Uterus (tissue), 4 donors: ENCODE data around the gene EXTL2. TPM values are rescaled to one million over a fixed set of nuclear protein-coding genes. Genes with fewer than 3 reads are reported as not detected.
"Not testable (repeated sequence)": the region's sequence is repeated elsewhere in the genome, so short reads cannot be mapped to it uniquely, and the experiment has no call there.

ENCODE experiments used
- DNase-seq, 2 donors: peaks; one replicate each; pipeline ENCODE4 v3.0.0-alpha.2; 2019 to 2020
- H3K27ac ChIP-seq, 2 donors: fragments of 200-600 bp; sonication (generic); 1 replicate in 1 of 2; 2 replicates in 1 of 2; pipeline ENCODE4 v1.5.1; 2016 to 2018
- H3K27me3 ChIP-seq, 2 donors: fragments of 200-600 bp; sonication (generic); one replicate each; pipeline ENCODE4 v1.5.1; 2018 to 2019; ENCODE audit warnings: control low read depth in 1 of 2
- H3K36me3 ChIP-seq, 2 donors: fragments of 200-600 bp; sonication (generic); one replicate each; pipeline ENCODE4 v1.5.1; 2019; ENCODE audit warnings: control low read depth in 1 of 2
- H3K4me1 ChIP-seq, 2 donors: fragments of 200-600 bp; sonication (generic); one replicate each; pipeline ENCODE4 v1.5.1; 2018 to 2019; ENCODE audit warnings: control low read depth in 1 of 2
- H3K4me3 ChIP-seq, 2 donors: fragments of 200-600 bp; sonication (generic); 1 replicate in 1 of 2; 2 replicates in 1 of 2; pipeline ENCODE4 v1.5.1; 2018 to 2019; ENCODE audit warnings: mild to moderate bottlenecking in 1 of 2
- H3K9me3 ChIP-seq, 2 donors: fragments of 200-600 bp; sonication (generic); one replicate each; pipeline ENCODE4 v1.5.1; 2019; ENCODE audit warnings: control low read depth in 1 of 2
- POLR2A ChIP-seq, 2 donors: fragments of 450-650 bp; IDR thresholded peaks; one replicate each; pipeline ENCODE4 v1.6.1; 2016; ENCODE audit warnings: antibody characterized with exemption in 2 of 2, mild to moderate bottlenecking in 1 of 2, moderate library complexity in 1 of 2
- intact Hi-C: fragments of 100-400 bp; cut with DNase I; formaldehyde crosslinking; loops from one replicate; pipeline ENCODE4 v1.15.1; 2023; ENCODE audit warnings: low total_unique reads
- total RNA-seq, 4 donors: library from RNA; depleted of rRNA in 3 of 4; stranded (reverse); fragments of >200 nt in 3 of 4; gene quantifications; one replicate each; pipeline versions ENCODE4 v1.1.0 to v1.2.4, GENCODE V29; 2014 to 2023
- TF ChIP-seq, protein P1 (sequence below), 4 experiments: fragments of 200-600 bp in 2 of 4; fragments of 450-650 bp in 2 of 4; sonication (generic) in 2 of 4; IDR thresholded peaks; one replicate each; pipeline ENCODE4 v1.5.1; 2016 to 2019; ENCODE audit warnings: antibody characterized with exemption in 4 of 4, mild to moderate bottlenecking in 2 of 4, moderate library complexity in 1 of 4
- donor health status: DM: yes; HTN: yes; CAD: no.

Gene EXTL2
- total RNA-seq, 4 donors from 2014 or later: 6.4 to 63.3 (median 18.9) TPM

DNA sequence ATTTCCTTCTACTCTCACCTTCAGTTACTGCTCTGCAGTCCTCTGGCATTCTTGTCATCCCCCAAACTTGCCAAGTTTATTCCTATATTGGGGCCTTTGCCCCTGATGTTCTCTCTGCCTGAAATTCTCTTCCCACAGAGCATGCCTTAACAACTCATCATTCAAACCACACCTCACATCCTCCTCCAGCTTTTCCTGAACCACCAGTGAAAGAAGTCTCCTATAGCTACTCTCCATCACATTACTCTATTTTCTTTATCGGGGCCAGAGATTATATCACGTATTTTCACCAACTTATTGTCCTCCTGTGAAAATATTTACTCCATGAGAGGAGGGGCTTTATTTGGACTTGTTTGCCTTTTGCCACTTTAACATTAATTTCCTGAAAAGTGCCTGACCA, 32.1 kb downstream of the EXTL2 start:
- no peak overlapping the region for H3K27ac ChIP-seq
- no peak for TF ChIP-seq POLR2A (IDR thresholded peaks at IDR 0.05)
- TF ChIP-seq, protein P1, sequence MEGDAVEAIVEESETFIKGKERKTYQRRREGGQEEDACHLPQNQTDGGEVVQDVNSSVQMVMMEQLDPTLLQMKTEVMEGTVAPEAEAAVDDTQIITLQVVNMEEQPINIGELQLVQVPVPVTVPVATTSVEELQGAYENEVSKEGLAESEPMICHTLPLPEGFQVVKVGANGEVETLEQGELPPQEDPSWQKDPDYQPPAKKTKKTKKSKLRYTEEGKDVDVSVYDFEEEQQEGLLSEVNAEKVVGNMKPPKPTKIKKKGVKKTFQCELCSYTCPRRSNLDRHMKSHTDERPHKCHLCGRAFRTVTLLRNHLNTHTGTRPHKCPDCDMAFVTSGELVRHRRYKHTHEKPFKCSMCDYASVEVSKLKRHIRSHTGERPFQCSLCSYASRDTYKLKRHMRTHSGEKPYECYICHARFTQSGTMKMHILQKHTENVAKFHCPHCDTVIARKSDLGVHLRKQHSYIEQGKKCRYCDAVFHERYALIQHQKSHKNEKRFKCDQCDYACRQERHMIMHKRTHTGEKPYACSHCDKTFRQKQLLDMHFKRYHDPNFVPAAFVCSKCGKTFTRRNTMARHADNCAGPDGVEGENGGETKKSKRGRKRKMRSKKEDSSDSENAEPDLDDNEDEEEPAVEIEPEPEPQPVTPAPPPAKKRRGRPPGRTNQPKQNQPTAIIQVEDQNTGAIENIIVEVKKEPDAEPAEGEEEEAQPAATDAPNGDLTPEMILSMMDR (IDR thresholded peaks at IDR 0.05): no peak
- no peaks in the 10 kb centered on the region for H3K9me3 ChIP-seq
- H3K36me3 ChIP-seq: no peaks in the 10 kb centered on the region
- no peaks in the 10 kb centered on the region for H3K27me3 ChIP-seq
- H3K4me3 ChIP-seq: no peak overlapping the region
- DNase-seq: no peak
- intact Hi-C loops: loop anchor here (10.0 kb wide), 2 partner anchors 258 to 398 kb away; no protein-coding TSS in a partner anchor
- no peaks in the 10 kb centered on the region for H3K4me1 ChIP-seq

DNA sequence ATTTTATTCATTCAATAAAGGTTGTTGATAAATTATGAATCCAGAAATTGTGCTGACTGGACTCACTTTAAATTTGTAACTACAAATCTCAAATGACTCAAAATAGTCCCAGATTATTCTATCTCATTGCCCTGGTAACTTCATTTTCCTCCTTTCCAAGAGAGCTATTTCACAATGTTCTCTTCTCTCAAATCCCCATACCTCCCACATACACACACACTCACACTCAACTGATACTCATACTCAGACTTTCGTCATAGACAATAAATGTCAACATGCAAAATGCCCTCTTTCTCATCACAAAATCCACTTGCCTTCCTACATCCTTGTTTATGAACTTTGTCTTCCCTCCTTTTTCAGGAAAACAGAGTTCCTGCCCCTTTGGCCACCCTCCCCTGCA, 33.3 kb downstream of the EXTL2 start:
- Histone ChIP-seq H3K9me3 (no peaks in the 10 kb centered on the region), H3K36me3 (no peaks in the 10 kb centered on the region), H3K4me1 (no peaks in the 10 kb centered on the region), H3K4me3 (no peak overlapping the region), H3K27me3 (no peaks in the 10 kb centered on the region), H3K27ac (no peak overlapping the region)
- no peak for TF ChIP-seq POLR2A (IDR thresholded peaks at IDR 0.05)
- TF ChIP-seq, protein P1 (IDR thresholded peaks at IDR 0.05): no peak
- no peak for DNase-seq
- intact Hi-C loops: loop anchor here (10.0 kb wide), 2 partner anchors 257 to 397 kb away; no protein-coding TSS in a partner anchor

DNA sequence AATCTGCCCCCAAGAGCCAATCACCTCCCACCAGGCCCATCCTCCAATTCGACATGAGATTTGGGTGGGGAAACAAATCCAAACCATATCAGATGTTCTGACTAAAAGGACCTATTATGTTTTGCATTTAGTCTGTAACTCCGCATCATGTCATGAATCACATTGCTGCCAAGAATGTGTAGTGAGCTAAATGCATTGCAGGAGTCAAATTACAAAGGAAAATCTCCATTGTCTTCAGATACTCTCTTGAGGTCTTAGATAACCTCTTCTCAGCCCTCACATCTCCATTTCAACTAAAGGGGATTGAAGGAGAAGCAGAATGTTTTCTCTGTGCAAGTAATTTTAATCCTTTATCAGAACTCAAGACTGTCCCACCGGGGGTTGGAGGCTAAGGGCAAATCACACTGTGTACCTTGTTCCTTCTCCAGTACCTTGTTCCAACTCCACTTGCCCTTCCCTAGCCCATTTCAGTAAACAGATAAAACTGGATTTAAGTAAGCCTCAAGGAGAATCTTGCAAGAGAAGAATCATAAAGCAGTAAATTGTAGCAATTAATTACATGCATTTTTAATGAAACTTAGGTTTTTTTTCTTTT, 34.1 kb downstream of the EXTL2 start:
- Histone ChIP-seq H3K27ac (no peak overlapping the region), H3K36me3 (no peaks in the 10 kb centered on the region), H3K4me3 (no peak overlapping the region), H3K4me1 (no peaks in the 10 kb centered on the region), H3K27me3 (no peaks in the 10 kb centered on the region), H3K9me3 (no peaks in the 10 kb centered on the region)
- DNase-seq: no peak
- TF ChIP-seq, protein P1 (IDR thresholded peaks at IDR 0.05): no peak
- no peak for TF ChIP-seq POLR2A (IDR thresholded peaks at IDR 0.05)
- intact Hi-C loops: loop anchor here (10.0 kb wide), 2 partner anchors 256 to 396 kb away; no protein-coding TSS in a partner anchor

DNA sequence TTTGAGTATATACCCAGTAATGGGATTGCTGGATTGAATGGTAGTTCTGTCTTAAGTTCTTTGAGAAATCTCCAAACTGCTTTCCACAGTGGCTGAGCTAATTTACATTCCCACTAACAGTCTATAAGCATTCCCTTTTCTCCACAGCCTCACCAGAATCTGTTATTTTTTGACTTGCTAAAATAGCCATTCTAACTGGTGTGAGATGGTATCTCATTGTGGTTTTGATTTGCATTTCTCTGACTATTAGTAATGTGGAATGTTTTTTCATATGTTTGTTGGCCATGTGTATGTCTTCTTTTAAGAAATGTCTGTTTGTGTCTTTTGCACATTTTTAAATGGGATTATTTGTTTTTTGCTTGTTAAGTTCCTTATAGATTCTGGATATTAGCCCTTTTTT, 39.5 kb downstream of the EXTL2 start:
- DNase-seq: not testable (repeated sequence)

DNA sequence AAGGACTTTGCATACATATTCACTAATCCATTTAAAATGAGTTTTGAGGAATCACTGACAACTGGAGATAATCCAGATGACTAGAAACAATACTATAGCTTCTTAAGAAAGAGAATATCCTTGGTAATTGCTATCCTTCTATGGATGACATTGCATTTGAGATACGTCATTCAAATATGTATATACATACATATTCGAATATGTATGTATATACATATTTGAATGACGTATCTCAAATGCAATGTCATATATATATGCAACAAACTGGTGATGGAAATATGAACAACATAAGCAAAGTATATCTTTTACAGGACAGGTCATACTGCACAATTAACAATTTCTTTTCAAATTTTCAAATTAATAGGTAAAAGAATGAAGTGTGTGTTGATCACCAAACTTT, 41.7 kb downstream of the EXTL2 start:
- no peak overlapping the region for H3K4me3 ChIP-seq
- intact Hi-C loops: no loop called here
- no peaks in the 10 kb centered on the region for H3K9me3 ChIP-seq
- no peak for DNase-seq
- H3K27me3 ChIP-seq: no peaks in the 10 kb centered on the region
- H3K36me3 ChIP-seq: no peaks in the 10 kb centered on the region
- H3K27ac ChIP-seq: no peak overlapping the region
- TF ChIP-seq, protein P1 (IDR thresholded peaks at IDR 0.05): no peak
- TF ChIP-seq POLR2A (IDR thresholded peaks at IDR 0.05): no peak
- no peaks in the 10 kb centered on the region for H3K4me1 ChIP-seq

More for the DNA sequence above, 39.5 kb downstream of the EXTL2 start:
- H3K4me1 ChIP-seq, intact Hi-C loops, H3K36me3 ChIP-seq, H3K27me3 ChIP-seq, H3K4me3 ChIP-seq, H3K9me3 ChIP-seq, H3K27ac ChIP-seq: not testable (repeated sequence)
